ENCODE data around the gene RAB38.

Gene RAB38

GRCh38 chr11:88174709-88175568, at the start of gene RAB38:
Gene RAB38, minus strand, starts transcription at chr11:88175443. Its CDS starts 59 bp downstream, at chr11:88175384.
- TF ChIP-seq CTCF (conservative IDR thresholded peaks at IDR 0.05) = no peak
- TF ChIP-seq ZFX (IDR thresholded peaks at IDR 0.05) = no peak
- no peak within 1 kb of the TSS for H3K27ac ChIP-seq

- TF ChIP-seq CTCF (conservative IDR thresholded peaks at IDR 0.05) (no peak), ZFX (IDR thresholded peaks at IDR 0.05) (no peak)
- no peak overlapping the region for H3K27ac ChIP-seq
Observed at GRCh38 chr11:88213406-88213805, 38.2 kb upstream of the RAB38 start.

GRCh38 chr11:88212300-88212699, 37.1 kb upstream of the RAB38 start:
- no peak overlapping the region for H3K27ac ChIP-seq
- TF ChIP-seq ZFX (IDR thresholded peaks at IDR 0.05) (no peak), CTCF (conservative IDR thresholded peaks at IDR 0.05) (no peak)

- no peak overlapping the region for H3K27ac ChIP-seq
- TF ChIP-seq CTCF (conservative IDR thresholded peaks at IDR 0.05) (no peak), ZFX (IDR thresholded peaks at IDR 0.05) (no peak)
Observed at GRCh38 chr11:88208745-88209144, 33.5 kb upstream of the RAB38 start.

GRCh38 chr11:88206751-88207150, 31.5 kb upstream of the RAB38 start:
- no peak overlapping the region for H3K27ac ChIP-seq
- TF ChIP-seq CTCF (conservative IDR thresholded peaks at IDR 0.05) = no peak
- no peak for TF ChIP-seq ZFX (IDR thresholded peaks at IDR 0.05)

GRCh38 chr11:88204353-88204752, 29.1 kb upstream of the RAB38 start:
- H3K27ac ChIP-seq = no peak overlapping the region

More at GRCh38 chr11:88204353-88204752, 29.1 kb upstream of the RAB38 start:
- TF ChIP-seq ZFX (IDR thresholded peaks at IDR 0.05) (no peak), CTCF (conservative IDR thresholded peaks at IDR 0.05) (no peak)

Measured in C4-2B (cell line).